ENCODE data around the gene TAS1R3.

DNA sequence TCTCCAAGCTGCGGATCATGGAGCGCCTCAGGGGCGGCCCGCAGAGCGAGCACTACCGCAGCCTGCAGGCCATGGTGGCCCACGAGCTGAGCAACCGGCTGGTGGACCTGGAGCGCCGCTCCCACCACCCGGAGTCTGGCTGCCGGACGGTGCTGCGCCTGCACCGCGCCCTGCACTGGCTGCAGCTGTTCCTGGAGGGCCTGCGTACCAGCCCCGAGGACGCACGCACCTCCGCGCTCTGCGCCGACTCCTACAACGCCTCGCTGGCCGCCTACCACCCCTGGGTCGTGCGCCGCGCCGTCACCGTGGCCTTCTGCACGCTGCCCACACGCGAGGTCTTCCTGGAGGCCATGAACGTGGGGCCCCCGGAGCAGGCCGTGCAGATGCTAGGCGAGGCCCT lies 3.8 kb upstream of the TAS1R3 start:
- TF ChIP-seq, protein P1, sequence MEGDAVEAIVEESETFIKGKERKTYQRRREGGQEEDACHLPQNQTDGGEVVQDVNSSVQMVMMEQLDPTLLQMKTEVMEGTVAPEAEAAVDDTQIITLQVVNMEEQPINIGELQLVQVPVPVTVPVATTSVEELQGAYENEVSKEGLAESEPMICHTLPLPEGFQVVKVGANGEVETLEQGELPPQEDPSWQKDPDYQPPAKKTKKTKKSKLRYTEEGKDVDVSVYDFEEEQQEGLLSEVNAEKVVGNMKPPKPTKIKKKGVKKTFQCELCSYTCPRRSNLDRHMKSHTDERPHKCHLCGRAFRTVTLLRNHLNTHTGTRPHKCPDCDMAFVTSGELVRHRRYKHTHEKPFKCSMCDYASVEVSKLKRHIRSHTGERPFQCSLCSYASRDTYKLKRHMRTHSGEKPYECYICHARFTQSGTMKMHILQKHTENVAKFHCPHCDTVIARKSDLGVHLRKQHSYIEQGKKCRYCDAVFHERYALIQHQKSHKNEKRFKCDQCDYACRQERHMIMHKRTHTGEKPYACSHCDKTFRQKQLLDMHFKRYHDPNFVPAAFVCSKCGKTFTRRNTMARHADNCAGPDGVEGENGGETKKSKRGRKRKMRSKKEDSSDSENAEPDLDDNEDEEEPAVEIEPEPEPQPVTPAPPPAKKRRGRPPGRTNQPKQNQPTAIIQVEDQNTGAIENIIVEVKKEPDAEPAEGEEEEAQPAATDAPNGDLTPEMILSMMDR (IDR thresholded peaks at IDR 0.05), result no peak
- no peak for TF ChIP-seq POLR2A (IDR thresholded peaks at IDR 0.05)
